Fibroblast of lung (primary cell): Measurements from ENCODE around the gene FUT8. TPM values are rescaled to one million over a fixed set of nuclear protein-coding genes. Genes with fewer than 3 reads are reported as not detected.

ENCODE experiments used
- DNase-seq, 2 donors: peaks; one replicate each; pipeline versions ENCODE4 v3.0.0 to v3.0.0-alpha.2; 2010; ENCODE audit warnings: low read depth in 2 of 2
- H2AFZ ChIP-seq: 2 replicates; pipeline ENCODE4 v1.5.1; 2012; ENCODE audit warnings: low read length, control low read depth, inconsistent platforms
- H3K27ac ChIP-seq: 2 replicates; pipeline ENCODE4 v1.5.1; 2011; ENCODE audit warnings: low read length, control low read depth; ENCODE audit not compliant: insufficient read depth
- H3K27me3 ChIP-seq: 2 replicates; pipeline ENCODE4 v1.5.1; 2011; ENCODE audit warnings: mild to moderate bottlenecking, low read length; ENCODE audit not compliant: control insufficient read depth, insufficient read depth
- H3K36me3 ChIP-seq: 2 replicates; pipeline ENCODE4 v1.5.1; 2011; ENCODE audit warnings: low read length; ENCODE audit not compliant: control insufficient read depth, insufficient read depth
- H3K4me1 ChIP-seq: 2 replicates; pipeline ENCODE4 v1.5.1; 2011; ENCODE audit warnings: low read length; ENCODE audit not compliant: control insufficient read depth, insufficient read depth; ENCODE audit errors: extremely low read depth
- H3K4me2 ChIP-seq: 2 replicates; pipeline ENCODE4 v1.5.1; 2011; ENCODE audit warnings: low read length, control low read depth; ENCODE audit not compliant: insufficient read depth; ENCODE audit errors: extremely low read depth
- H3K4me3 ChIP-seq, 4 experiments: fragments of 200-600 bp in 1 of 4; sonication (generic) in 1 of 4; replicated peaks in 1 of 4; 2 replicates each; pipeline ENCODE4 v1.5.1; 2011 to 2016; ENCODE audit warnings: low read length in 4 of 4, low read depth in 3 of 4, mild to moderate bottlenecking in 3 of 4, control low read depth in 2 of 4, inconsistent platforms in 1 of 4, mixed read lengths in 1 of 4; ENCODE audit not compliant: insufficient read depth in 1 of 4; ENCODE audit errors: control extremely low read depth in 1 of 4
- H3K79me2 ChIP-seq: 2 replicates; pipeline ENCODE4 v1.5.1; 2012; ENCODE audit warnings: mild to moderate bottlenecking, low read length, inconsistent platforms; ENCODE audit not compliant: control insufficient read depth, insufficient read depth
- H3K9ac ChIP-seq: 2 replicates; pipeline ENCODE4 v1.5.1; 2011; ENCODE audit warnings: mild to moderate bottlenecking, low read length, control low read depth; ENCODE audit not compliant: insufficient read depth
- H3K9me3 ChIP-seq: 2 replicates; pipeline ENCODE4 v1.5.1; 2012; ENCODE audit warnings: low read depth, low read length; ENCODE audit not compliant: control insufficient read depth, insufficient read depth
- H4K20me1 ChIP-seq: 2 replicates; pipeline ENCODE4 v1.5.1; 2011; ENCODE audit warnings: low read length; ENCODE audit not compliant: control insufficient read depth, insufficient read depth; ENCODE audit errors: extremely low read depth
- CTCF ChIP-seq, 2 donors: IDR thresholded peaks in 1 of 2; conservative IDR thresholded peaks in 1 of 2; 1 replicate in 1 of 2; 2 replicates in 1 of 2; pipeline ENCODE4 v1.5.1; 2011 to 2012; ENCODE audit warnings: low read length in 2 of 2, control low read depth in 1 of 2, inconsistent platforms in 1 of 2, low read depth in 1 of 2, mild to moderate bottlenecking in 1 of 2
- EZH2 ChIP-seq: IDR thresholded peaks from 2 replicates; pipeline ENCODE4 v1.5.1; 2012; ENCODE audit warnings: low read length, control low read depth, mild to moderate bottlenecking; ENCODE audit errors: missing control alignments
- polyA plus RNA-seq, 2 donors: library from polyadenylated mRNA; depleted of rRNA in 1 of 2; stranded (reverse) in 1 of 2; unstranded in 1 of 2; fragments of >200 nt; gene quantifications; 2 replicates each; pipeline ENCODE4 v1.2.1, GENCODE V29; 2011 to 2012; ENCODE audit warnings: missing spikeins in 1 of 2
- total RNA-seq: library from RNA; depleted of rRNA; stranded (reverse); fragments of >200 nt; gene quantifications from 2 replicates; pipeline ENCODE4 v1.2.1, GENCODE V29; 2014

Gene FUT8
- total and polyA plus RNA-seq, 2 donors (not counting 1 experiment from before 2014, with no cell fraction given) = 51.4 to 95.8 TPM

GRCh38 chr14:65410640-65411039 lies 1.9 kb upstream of the FUT8 start:
- H3K27me3 ChIP-seq = no peaks in the 10 kb centered on the region
- H4K20me1 ChIP-seq = no peaks in the 10 kb centered on the region
- H3K9me3 ChIP-seq = no peaks in the 10 kb centered on the region
- peaks cover 2% of the 10 kb centered on the region for H3K4me1 ChIP-seq
- H3K9ac ChIP-seq = no peak overlapping the region
- DNase-seq = no peak
- H3K4me3 ChIP-seq = no peak overlapping the region
- no peak overlapping the region for H3K4me2 ChIP-seq
- H3K36me3 ChIP-seq = no peaks in the 10 kb centered on the region
- no peak overlapping the region for H2AFZ ChIP-seq
- H3K27ac ChIP-seq = no peak overlapping the region
- TF ChIP-seq EZH2 (no peak), CTCF (conservative IDR thresholded peaks at IDR 0.05 in 1 of 2, IDR thresholded peaks at IDR 0.05 in 1 of 2; ENCODE audit: low read depth in 1 of 2, low read length in 2 of 2) (no peak)
- H3K79me2 ChIP-seq = peaks cover 21% of the 10 kb centered on the region

- peak overlapping the region; percentile 80 for H3K9ac ChIP-seq
- H3K4me3 ChIP-seq = peak overlapping the region; percentile 73 to 92 (median 84)
- H4K20me1 ChIP-seq = no peaks in the 10 kb centered on the region
- H2AFZ ChIP-seq = peak overlapping the region; percentile 44
- H3K27ac ChIP-seq = peak overlapping the region; percentile 84
- no peaks in the 10 kb centered on the region for H3K9me3 ChIP-seq
- H3K36me3 ChIP-seq = no peaks in the 10 kb centered on the region
- H3K4me1 ChIP-seq = peaks cover 2% of the 10 kb centered on the region
- no peaks in the 10 kb centered on the region for H3K27me3 ChIP-seq
- peak; percentile 92 to 95 for DNase-seq
- peaks cover 26% of the 10 kb centered on the region for H3K79me2 ChIP-seq
- TF ChIP-seq CTCF (conservative IDR thresholded peaks at IDR 0.05 in 1 of 2, IDR thresholded peaks at IDR 0.05 in 1 of 2; ENCODE audit: low read depth in 1 of 2, low read length in 2 of 2) = no peak
- no peak for TF ChIP-seq EZH2
- peak overlapping the region; percentile 65 for H3K4me2 ChIP-seq
Measured at GRCh38 chr14:65411656-65412031, 886 bp upstream of the FUT8 start.

- no peaks in the 10 kb centered on the region for H3K9me3 ChIP-seq
- H3K36me3 ChIP-seq = no peaks in the 10 kb centered on the region
- H3K4me3 ChIP-seq = peak overlapping the region; percentile 73 to 92 (median 82)
- peak overlapping the region; percentile 92 for H3K4me2 ChIP-seq
- peak; percentile 72 to 76 for DNase-seq
- peak overlapping the region; percentile 87 for H2AFZ ChIP-seq
- peaks cover 28% of the 10 kb centered on the region for H3K79me2 ChIP-seq
- H3K9ac ChIP-seq = peak overlapping the region; percentile 80
- H3K27ac ChIP-seq = peak overlapping the region; percentile 77
- TF ChIP-seq CTCF (conservative IDR thresholded peaks at IDR 0.05 in 1 of 2, IDR thresholded peaks at IDR 0.05 in 1 of 2; ENCODE audit: low read depth in 1 of 2, low read length in 2 of 2) (peak; percentile 5 to 17), EZH2 (no peak)
- peaks cover 2% of the 10 kb centered on the region for H3K4me1 ChIP-seq
- no peaks in the 10 kb centered on the region for H4K20me1 ChIP-seq
- H3K27me3 ChIP-seq = no peaks in the 10 kb centered on the region
Measured at GRCh38 chr14:65412856-65413738, 567 bp downstream of the FUT8 start.
